HEK293T (cell line): ENCODE data around the gene TMEM178B.

Experiments used
- CTCF ChIA-PET: fragments of 350-600 bp; formaldehyde crosslinking; extraction: SDS; loops from one replicate; lab custom pipeline; 2021; ENCODE audit warnings: antibody characterized with exemption, inconsistent platforms; lab: Yijun Ruan, JAX
- POLR2A ChIA-PET: fragments of 350-600 bp; formaldehyde crosslinking; extraction: SDS; loops from one replicate; lab custom pipeline; 2020; ENCODE audit warnings: antibody characterized with exemption, inconsistent platforms; lab: Yijun Ruan, JAX
- DNase-seq: peaks from one replicate; pipeline ENCODE4 v3.0.0; 2012; ENCODE audit warnings: mixed read lengths; ENCODE audit errors: extremely low spot score
- ARNT ChIP-seq: fragments of 450-650 bp; IDR thresholded peaks from 2 replicates; pipeline ENCODE4 v1.6.1; 2017; ENCODE audit warnings: mild to moderate bottlenecking
- BHLHE40 ChIP-seq: fragments of 450-650 bp; IDR thresholded peaks from 2 replicates; pipeline ENCODE4 v1.6.1; 2016; ENCODE audit warnings: mild to moderate bottlenecking, moderate library complexity, borderline replicate concordance
- CTBP1 ChIP-seq: fragments of 450-650 bp; IDR thresholded peaks from 2 replicates; pipeline ENCODE4 v1.6.1; 2016; ENCODE audit warnings: borderline replicate concordance
- ELF4 ChIP-seq: fragments of 450-650 bp; IDR thresholded peaks from 2 replicates; pipeline ENCODE4 v1.6.1; 2017; ENCODE audit warnings: antibody characterized with exemption
- FOXK2 ChIP-seq: fragments of 450-650 bp; IDR thresholded peaks from 2 replicates; pipeline ENCODE4 v1.6.1; 2016; ENCODE audit warnings: mild to moderate bottlenecking
- FOXM1 ChIP-seq: fragments of 450-650 bp; IDR thresholded peaks from 2 replicates; pipeline ENCODE4 v1.6.1; 2017; ENCODE audit warnings: mild to moderate bottlenecking, borderline replicate concordance
- HDGF ChIP-seq: fragments of 450-650 bp; IDR thresholded peaks from 2 replicates; pipeline ENCODE4 v1.6.1; 2017; ENCODE audit warnings: antibody characterized with exemption, borderline replicate concordance
- L3MBTL2 ChIP-seq: fragments of 450-650 bp; conservative IDR thresholded peaks from 2 replicates; pipeline ENCODE4 v1.6.1; 2016; ENCODE audit warnings: mild to moderate bottlenecking
- LEF1 ChIP-seq: fragments of 450-650 bp; IDR thresholded peaks from 2 replicates; pipeline ENCODE4 v1.6.1; 2017; ENCODE audit warnings: mild to moderate bottlenecking, borderline replicate concordance
- NFRKB ChIP-seq: fragments of 450-650 bp; IDR thresholded peaks from 2 replicates; pipeline ENCODE4 v1.6.1; 2016; ENCODE audit warnings: mild to moderate bottlenecking, moderate library complexity
- PKNOX1 ChIP-seq: fragments of 450-650 bp; IDR thresholded peaks from 2 replicates; pipeline ENCODE4 v1.6.1; 2016
- SP1 ChIP-seq: fragments of 450-650 bp; IDR thresholded peaks from 2 replicates; pipeline ENCODE4 v1.6.1; 2017
- SUZ12 ChIP-seq: fragments of 450-650 bp; IDR thresholded peaks from 2 replicates; pipeline ENCODE4 v1.6.1; 2016; ENCODE audit warnings: mild to moderate bottlenecking
- TARDBP ChIP-seq: fragments of 450-650 bp; IDR thresholded peaks from 2 replicates; pipeline ENCODE4 v1.6.1; 2016
- ZNF384 ChIP-seq: fragments of 450-650 bp; IDR thresholded peaks from 2 replicates; pipeline ENCODE4 v1.6.1; 2016

The TMEM178B gene

GRCh38 chr7:141071855-141072547 is 1.9 kb upstream of the TMEM178B start:
- POLR2A ChIA-PET, result interaction anchor here (0.6 to 3.2 kb wide), 22 partner anchors 10 to 589 kb away, joined by 3 to 50 read pairs (median 4); partner anchors contain the start of gene MRPS33
- CTCF ChIA-PET, result interaction anchor here (0.6 to 1.7 kb wide), 11 partner anchors 39 to 666 kb away, joined by 3 to 6 read pairs (median 4); partner anchors contain the start of genes MRPS33 and SSBP1

GRCh38 chr7:141072548-141073172 is 1.2 kb upstream of the TMEM178B start:
- POLR2A ChIA-PET, result interaction anchor here (0.6 to 3.2 kb wide), 22 partner anchors 10 to 588 kb away, joined by 3 to 50 read pairs (median 4); partner anchors contain the start of gene MRPS33
- CTCF ChIA-PET, result interaction anchor here (0.7 to 1.7 kb wide), 11 partner anchors 40 to 461 kb away, joined by 3 to 6 read pairs (median 4); partner anchors contain the start of gene MRPS33
- peak; percentile 76 for DNase-seq
- TF ChIP-seq HDGF (no peak), SP1 (no peak), LEF1 (0 out of 2 replicates have a peak, but pooled peaks have one; percentile 31), PKNOX1 (no peak), FOXK2 (no peak), L3MBTL2 (peak; percentile 67)

More at GRCh38 chr7:141071855-141072547, 1.9 kb upstream of the TMEM178B start:
- peak; percentile 38 for DNase-seq
- TF ChIP-seq ARNT (0 out of 2 replicates have a peak, but pooled peaks have one; percentile 35), CTBP1 (no peak)

DNA sequence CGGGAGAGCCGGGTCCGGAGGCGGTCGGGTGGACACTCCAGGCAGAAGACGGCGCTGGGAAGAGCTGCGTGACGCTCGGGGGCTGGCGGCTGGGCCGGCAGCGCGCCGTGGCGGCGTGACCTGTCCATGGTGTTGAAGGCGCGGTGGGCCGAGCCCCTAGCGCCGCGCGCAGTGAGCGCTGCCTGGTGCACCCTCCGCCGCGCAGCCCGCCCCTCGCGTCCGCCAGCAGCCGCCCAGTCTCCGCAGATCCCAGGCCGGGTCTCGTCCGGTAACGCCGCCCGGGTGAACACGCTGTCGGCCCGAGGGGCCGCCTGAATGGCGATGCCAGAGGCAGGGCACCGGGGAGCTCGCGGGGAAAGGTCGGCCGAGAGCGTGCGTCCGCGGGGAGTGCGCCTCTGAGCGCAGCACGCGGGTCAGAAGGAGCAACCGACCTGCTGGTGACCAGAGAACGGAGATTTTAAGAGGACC is 657 bp upstream of the TMEM178B start:
- no peak for TF ChIP-seq BHLHE40
- TF ChIP-seq HDGF, result no peak
- no peak for TF ChIP-seq ELF4
- TF ChIP-seq L3MBTL2, result 0 out of 2 replicates have a peak, but pooled peaks have one; percentile 18
- CTCF ChIA-PET, result interaction anchor here (0.7 to 1.3 kb wide), 2 partner anchors 59 to 316 kb away, joined by 3 to 5 read pairs; partner anchors contain the start of gene MRPS33
- POLR2A ChIA-PET, result interaction anchor here (1.3 to 3.2 kb wide), 4 partner anchors 40 to 477 kb away, joined by 5 to 50 read pairs (median 8); partner anchors contain the start of gene MRPS33
- peak; percentile 77 for DNase-seq

GRCh38 chr7:141074162-141074991 is 513 bp downstream of the TMEM178B start:
- DNase-seq, result peak; percentile 48
- CTCF ChIA-PET, result interaction anchor here (0.9 kb wide), 1 partner anchor 146 kb away, joined by 5 read pairs; no protein-coding TSS in a partner anchor
- POLR2A ChIA-PET, result interaction anchor here (1.1 to 3.2 kb wide), 6 partner anchors 11 to 476 kb away, joined by 3 to 50 read pairs (median 4); partner anchors contain the start of gene MRPS33
- TF ChIP-seq SUZ12 (no peak), ZNF384 (no peak), L3MBTL2 (peak; percentile 50)

- CTCF ChIA-PET, result interaction anchor here (0.9 kb wide), 1 partner anchor 145 kb away, joined by 5 read pairs; no protein-coding TSS in a partner anchor
- DNase-seq, result no peak
- POLR2A ChIA-PET, result interaction anchor here (0.6 to 1.9 kb wide), 6 partner anchors 10 to 475 kb away, joined by 3 to 8 read pairs (median 4); partner anchors contain the start of gene MRPS33
- peak; percentile 91 for TF ChIP-seq PKNOX1
- no peak for TF ChIP-seq L3MBTL2
Measured at GRCh38 chr7:141074997-141075396, 1.1 kb downstream of the TMEM178B start.

DNA sequence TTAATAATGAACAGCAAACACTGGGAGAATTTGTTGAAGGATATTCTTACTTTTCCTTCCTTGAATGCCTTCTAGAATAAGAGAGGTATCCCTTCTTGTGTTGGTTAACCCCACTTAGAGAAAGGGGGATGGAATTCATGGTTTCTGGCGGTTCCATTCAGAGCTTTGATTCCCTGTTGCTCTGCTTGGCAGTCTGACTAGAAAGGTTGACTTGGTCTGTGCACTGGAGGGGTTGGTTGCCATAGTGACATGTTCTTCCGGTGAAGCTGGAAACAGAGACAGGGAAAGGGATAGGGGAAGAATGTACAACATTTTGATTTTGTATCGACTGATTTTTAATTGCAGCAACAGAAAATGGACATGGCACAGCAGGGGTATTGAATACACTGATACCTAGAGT is 2.5 kb downstream of the TMEM178B start:
- ChIA-PET CTCF (interaction anchor here (0.6 kb wide), 1 partner anchor 48 kb away, joined by 3 read pairs; no protein-coding TSS in a partner anchor), POLR2A (interaction anchor here (1.6 to 1.9 kb wide), 2 partner anchors 50 to 62 kb away, joined by 3 to 8 read pairs; partner anchors contain the start of gene MRPS33)
- no peak for TF ChIP-seq BHLHE40
- no peak for TF ChIP-seq CTBP1
- no peak for TF ChIP-seq ELF4
- no peak for TF ChIP-seq LEF1
- no peak for TF ChIP-seq FOXM1
- TF ChIP-seq ZNF384, result no peak
- no peak for TF ChIP-seq NFRKB
- no peak for TF ChIP-seq FOXK2
- no peak for TF ChIP-seq L3MBTL2
- no peak for TF ChIP-seq PKNOX1
- TF ChIP-seq TARDBP, result no peak
- no peak for TF ChIP-seq SUZ12
- peak; percentile 43 for DNase-seq
